NCI-H1105 treated with DMSO at 0.1 percent for 48 hours (cell line): ENCODE measurements around the gene CTSD.

Experiments used
- DNase-seq: peaks from one replicate; lab custom pipeline; 2025; lab: John Stamatoyannopoulos, UW

CTSD gene

DNA sequence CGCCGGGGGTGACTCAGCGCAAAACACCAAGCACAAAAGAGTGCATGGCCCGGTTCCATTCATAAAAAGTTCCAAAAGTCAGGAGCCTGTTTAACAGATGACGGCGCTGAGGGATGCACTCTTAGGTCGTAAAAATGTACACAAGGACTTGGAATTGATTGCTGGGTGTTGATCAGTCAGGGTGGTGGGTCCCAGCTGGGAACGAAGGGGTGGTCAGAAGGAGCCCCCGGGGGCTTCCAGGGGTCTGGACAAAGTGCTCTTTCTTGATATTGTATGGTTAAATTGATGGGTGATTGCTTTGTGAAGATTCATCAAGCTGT is 34.1 kb downstream of the CTSD start:
- no peak for DNase-seq

DNA sequence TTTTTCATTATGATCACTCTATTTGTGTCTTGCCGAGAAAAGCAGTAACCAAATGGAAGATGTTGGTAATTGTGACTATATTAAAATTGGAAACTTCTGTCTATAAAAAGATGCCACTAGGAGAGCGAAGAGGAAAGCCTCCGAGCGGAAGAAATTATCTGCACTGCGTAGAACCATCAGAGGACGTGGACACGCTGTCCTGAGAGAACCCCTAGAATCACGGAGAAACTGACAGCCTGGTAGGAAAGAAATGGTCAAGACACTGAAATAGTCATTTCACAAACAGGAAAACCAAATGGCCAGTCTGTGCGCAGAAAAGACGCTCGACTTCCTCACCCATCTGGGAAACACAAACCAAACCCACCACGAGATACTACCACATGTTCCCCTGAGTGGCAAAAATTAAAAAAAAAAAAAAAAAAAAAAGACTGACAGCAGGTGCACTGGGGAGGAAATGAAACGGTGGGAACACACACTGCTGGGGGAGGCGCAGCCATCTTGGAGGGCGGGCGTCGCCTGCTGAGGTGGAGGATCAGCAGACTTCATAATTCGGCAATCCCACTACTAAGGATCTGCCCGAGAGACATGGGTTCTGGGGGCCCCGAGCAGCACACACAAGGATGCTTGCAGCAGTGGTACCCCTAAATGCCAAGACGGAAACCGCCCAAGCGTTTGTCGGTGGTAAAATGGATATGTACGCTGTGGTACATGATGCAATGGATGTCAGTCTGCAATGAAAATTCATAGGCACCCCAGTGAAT is 34.6 kb downstream of the CTSD start:
- no peak for DNase-seq

DNA sequence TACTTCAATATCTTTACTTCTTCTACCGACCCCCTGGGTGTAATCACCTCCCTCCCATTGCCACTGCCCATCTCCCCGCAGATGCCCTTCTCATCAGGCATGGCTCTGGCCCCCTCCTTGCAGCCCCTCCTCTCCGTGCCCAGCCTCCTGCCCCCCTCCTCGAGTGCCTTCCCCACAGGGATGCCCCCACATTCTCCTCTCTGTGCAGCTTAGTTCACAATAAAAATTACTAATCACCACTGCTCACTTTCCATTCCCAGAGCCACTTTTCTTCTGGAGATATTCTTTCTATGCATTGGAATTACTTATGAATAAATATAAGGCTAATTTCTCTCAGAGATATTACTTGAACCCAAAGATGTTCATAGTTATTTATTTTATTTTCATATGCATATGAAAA is 35.4 kb downstream of the CTSD start:
- DNase-seq = no peak

DNA sequence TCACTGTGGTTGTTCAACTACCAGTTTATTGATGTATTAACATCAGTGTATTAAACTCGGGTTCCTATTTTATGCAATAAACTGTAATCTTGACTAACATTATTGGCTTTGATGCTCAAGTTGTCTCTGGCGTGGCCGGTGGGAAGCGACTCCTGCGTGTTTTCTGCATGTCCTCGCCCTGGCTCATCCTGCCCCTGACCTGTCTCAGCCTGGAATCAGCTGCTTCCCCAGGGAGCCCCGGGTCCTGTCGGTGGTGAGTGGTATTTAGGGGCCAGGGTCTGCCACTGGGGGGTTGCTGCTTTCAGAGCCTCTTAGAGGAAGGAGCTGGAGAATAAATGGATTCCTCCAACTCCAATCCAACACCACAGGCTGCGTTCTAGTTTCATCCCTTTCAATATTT is 35.9 kb downstream of the CTSD start:
- DNase-seq = no peak

DNA sequence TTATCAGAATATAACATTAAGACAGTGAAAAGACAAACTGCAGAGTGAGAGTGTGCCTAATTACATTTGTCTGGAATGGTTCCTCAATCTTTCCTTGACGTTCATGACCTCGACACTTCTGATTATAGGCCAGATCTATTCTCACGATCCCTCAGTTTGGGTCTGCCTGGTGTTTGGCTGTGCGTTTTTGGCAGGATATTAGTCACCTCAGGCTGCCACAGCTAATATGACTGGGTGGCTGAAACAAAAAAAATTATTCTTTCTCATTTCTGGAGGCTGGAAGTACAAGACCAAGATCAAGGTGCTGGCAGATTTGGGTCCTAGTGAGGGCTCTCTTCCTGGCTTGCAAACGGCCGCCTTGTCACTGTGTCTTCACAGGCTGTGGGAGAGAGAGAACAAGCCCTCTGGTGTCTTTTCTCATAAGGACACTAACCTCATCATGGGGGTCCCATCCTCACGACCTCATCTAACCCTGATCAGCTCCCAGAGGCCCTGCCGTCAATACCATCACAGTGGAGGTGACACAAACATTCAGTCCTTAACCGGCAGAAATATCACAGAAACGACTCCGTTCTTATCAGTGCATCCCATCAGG is 36.5 kb downstream of the CTSD start:
- DNase-seq = no peak

DNA sequence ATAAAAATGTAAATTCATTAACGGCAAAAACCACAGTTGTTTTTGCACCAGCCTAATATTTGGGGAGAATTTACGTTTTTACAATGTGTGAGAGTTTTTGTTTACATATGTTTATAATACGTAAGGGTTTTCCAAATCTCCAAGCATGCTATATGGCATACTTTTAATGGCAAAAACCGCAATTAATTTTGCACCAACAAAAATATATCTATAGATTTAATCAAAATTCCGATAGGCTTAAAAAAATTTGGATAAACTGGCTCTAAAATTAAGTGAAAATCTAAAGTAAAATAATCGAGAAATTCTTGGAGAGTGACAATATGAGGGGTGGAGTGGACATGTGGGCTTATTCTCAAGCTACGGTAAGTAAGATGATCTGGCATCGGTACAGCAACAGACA is 43.9 kb downstream of the CTSD start:
- DNase-seq = no peak

DNA sequence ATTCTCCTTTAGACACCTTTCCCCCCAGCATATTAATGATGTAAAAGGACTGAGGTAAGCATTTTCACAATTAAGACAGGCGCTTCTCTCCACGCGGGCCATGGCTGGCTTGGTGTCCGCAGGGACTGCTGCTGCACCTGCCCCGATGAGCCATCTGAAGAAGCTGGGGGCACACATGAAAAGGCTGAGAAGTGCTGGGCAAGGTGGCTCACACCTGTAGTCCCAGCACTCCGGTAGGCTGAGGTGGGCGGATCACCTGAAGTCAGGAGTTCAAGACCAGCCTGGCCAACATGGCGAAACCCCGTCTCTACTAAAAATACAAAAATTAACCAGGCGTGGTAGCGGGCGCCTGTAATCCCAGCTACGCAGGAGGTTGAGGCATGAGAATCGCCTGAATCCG is 45.4 kb downstream of the CTSD start:
- DNase-seq = no peak

DNA sequence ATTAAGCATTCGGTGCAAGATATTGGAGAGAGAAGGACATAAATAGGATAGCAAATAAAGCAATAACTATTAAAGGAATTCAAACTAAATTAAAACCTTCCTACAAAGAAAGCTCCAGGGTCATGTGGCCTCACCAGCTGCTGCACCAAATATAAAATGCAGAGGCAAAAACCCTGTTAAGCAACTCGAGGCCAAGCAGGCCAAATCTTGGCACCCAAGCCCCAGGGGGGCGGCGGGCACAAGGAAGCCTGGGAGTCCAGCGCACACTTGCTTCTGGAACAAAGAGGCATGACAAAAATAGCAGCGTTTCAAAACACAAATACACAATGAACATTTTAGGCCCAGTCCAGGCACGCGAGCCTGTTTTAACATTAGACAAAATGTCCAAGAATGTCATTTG is 46.0 kb downstream of the CTSD start:
- DNase-seq = no peak

DNA sequence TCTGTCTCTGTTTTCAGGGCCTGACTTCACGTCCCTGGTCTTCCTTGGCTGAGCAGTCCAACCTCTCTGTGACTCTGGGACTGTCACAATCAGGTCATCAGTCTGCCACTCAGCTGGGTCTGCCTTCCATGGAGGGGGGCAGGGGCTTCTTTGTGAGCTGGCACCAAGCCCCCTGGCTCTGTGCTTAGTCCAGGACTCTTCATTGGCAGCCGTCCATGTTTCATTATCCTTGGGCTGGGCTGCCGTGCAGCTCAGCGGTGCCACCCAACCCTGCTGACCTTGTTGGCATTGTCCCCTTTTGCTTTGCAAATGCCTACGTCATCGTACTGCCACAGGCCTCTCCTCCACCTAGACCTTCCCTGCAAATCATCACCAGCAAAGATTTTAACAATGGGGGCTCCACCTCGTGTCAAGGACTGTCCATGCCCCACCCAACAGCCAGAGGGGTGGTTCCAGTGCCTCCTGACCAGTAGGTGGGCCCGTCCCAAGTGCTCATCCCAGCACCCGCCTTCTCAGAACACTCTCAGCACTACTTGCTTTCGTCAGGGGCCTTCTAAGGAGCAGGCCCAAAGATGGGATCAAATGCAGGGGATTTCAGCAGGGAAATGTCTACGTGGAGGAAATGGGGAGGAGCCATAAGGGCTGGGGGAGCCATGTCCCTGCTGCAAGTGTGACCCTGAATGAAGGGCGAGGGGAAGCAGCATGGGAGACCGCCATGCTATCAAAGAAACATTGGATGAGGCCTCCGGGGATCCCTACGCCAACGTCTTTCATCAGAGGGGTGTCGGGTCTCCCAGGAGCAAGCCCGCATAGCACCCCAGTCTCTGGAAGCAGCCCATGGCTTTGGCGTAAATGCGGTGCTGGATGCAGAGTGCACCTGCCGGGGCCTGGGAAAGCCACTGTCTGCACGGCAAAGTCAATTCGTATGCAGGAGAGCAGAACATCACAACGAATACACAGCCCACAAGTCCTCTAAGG is 48.5 kb downstream of the CTSD start:
- peak; percentile 50 for DNase-seq

DNA sequence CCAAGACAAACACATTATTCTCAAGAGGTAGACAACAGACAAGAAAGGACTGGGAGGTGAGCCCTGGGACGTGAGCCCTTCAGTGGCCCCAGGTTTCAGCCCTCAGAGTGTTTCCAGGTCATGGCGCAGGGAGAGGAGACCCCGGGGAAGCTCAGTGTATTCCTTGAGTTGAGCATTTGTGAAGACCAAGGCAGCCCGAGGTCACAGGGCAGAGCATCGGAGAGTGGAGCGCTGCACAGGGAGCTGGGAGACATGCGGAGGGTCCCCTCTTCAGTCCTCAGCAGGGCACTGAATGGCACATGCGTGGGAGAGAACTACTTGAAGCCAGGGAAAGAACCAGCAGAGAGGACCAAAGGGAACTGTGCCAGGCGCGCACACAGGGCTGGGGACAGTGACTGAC is 55.0 kb downstream of the CTSD start:
- no peak for DNase-seq

DNA sequence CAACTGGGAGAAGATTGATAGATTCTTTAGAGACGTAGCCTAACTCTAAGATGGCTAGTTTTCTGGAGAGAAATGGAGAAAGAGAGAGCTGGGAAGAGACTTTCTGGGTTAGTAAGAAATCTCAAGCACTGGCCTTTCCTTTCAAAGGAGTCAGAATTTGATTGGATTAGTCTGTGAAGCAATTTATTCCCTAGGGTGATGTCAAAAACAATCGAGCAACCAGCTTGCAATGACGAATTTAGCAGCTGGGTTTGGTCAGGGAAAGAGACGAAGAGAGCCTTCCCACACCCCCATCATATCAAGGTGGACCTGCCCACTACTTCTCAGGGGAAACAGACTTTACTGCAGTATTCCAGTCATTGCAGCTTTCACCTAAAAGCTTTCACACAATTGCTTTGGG is 56.0 kb downstream of the CTSD start:
- DNase-seq = no peak

DNA sequence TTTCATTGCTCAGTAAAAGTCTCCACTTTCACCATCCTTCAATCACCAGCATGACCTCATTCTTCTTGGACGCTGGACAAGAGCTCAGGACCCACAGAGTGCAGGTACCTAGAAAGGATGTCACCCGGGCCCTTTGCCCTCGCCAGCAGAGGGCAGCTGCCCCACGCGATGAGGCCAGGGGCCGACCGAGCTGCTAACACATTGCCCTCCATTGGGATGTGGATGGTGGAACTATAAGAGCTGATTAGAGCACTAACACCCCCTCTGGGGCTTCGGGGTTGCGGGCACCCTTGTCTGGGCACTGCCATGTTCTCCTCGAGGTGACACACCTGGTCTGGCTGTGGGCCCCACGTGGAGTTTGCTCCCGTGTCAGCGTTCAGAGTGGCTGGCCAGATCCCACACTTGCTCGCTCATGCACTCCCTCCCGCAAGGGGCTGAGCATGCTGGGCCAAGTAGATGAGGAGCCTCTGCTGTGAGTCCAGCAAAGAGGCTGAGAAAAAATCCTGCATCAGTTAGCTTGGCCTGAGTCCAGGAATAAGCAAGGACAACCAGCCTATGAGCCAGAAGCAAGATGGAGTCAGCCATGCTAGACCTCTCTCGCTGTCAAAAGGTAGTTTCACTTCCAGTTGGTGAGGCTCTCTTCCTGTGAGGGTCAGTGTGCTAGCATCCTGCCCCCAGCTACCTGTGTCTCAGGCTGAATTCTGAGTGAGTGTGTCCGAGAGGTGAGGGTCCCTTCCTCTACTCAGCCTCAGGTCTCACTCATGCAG is 56.9 kb downstream of the CTSD start:
- DNase-seq = no peak

DNA sequence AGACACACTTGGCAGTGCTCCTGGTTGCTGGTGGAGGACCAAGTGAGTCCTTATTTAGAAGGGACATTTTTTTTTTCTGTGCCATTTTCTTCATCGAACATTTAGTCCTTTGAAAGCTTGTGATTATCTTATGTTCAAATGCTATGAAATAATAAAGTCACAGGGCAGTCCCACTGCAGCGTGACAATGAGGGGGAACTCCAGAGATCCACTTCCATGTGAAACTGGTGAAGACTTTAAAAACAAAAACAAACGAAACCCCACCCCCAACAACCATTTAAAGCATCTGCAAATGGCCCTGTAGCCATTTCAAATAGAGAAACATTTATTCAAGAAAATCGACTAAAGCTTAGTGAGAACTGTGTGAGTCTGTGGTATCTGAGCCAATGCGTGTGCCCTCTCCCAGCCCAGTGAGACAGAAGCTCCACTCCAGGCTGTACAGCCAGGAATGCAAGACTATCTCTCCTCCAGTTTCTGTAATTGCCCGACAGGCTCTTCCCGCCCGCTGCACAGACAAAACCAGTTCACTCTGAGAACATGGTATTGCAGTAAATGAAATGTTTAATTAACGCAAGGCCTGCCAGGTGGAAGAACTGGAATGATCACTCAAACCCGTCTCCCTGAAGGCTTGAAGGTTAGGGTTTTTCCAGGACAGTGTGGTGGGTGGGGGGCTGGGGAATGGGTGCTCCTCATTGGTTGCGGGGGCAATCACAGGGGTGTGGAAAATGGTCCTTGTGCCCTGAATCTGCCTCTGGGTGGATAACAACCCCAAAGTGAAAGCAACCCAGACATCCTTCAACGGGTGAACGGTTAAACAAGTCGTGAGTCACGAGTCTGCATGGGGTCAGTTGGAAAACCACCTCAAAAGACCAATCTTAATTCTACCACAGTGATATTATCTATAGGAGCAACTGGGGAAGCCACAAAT is 58.3 kb downstream of the CTSD start:
- no peak for DNase-seq

DNA sequence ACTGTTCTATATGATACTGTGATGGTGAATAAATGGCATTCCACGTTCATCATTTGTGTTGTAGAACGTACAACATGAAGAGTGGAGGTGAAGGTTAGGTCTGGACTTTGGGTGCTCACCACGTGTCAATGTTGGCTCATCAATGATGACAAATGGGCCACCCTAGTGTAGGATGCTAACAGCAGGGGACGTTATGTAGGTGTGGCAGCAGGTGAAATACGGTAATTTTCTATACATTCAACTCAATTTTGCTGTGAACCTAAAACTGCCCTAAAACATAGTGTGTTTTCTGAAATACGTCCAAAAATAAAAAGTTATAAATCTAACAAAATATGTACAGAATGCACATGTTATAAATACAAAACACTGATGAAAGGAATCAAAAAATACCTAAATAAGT is 60.6 kb downstream of the CTSD start:
- no peak for DNase-seq
